Fibroblast of mammary gland (primary cell): Measurements from ENCODE around the gene DCLK1.

ENCODE experiments used
- DNase-seq: peaks from one replicate; pipeline ENCODE4 v3.0.0-alpha.2; 2010; ENCODE audit warnings: low read depth
- H3K4me3 ChIP-seq: 2 replicates; pipeline ENCODE4 v1.5.1; 2011; ENCODE audit warnings: low read depth, mild to moderate bottlenecking, low read length, moderate library complexity; ENCODE audit not compliant: control insufficient read depth
- TF ChIP-seq, protein P1 (sequence below): conservative IDR thresholded peaks from 2 replicates; pipeline ENCODE4 v1.5.1; 2011; ENCODE audit warnings: low read depth, low read length, inconsistent platforms; ENCODE audit not compliant: control insufficient read depth, insufficient read depth

The DCLK1 gene

DNA sequence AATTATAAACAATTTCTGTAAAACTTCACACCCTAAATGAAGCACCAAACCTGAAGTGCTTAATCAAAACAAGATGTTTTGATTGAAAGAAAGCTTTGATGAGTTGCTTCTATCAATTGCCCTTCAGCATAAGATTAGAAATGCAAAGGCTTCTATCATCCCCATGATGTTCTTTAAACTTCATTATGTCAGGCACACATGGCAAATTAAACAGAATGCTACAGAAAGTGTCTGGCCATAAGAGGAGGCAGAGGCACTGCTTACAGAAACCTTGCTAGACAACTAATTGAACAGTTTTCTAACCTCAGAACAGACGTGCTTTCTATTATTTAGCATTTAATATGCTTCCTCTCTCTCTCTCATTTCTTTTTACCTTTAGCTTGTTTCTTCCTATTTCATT is 228.1 kb downstream of the DCLK1 start:
- H3K4me3 ChIP-seq: no peak overlapping the region
- no peak for DNase-seq
- TF ChIP-seq, protein P1, sequence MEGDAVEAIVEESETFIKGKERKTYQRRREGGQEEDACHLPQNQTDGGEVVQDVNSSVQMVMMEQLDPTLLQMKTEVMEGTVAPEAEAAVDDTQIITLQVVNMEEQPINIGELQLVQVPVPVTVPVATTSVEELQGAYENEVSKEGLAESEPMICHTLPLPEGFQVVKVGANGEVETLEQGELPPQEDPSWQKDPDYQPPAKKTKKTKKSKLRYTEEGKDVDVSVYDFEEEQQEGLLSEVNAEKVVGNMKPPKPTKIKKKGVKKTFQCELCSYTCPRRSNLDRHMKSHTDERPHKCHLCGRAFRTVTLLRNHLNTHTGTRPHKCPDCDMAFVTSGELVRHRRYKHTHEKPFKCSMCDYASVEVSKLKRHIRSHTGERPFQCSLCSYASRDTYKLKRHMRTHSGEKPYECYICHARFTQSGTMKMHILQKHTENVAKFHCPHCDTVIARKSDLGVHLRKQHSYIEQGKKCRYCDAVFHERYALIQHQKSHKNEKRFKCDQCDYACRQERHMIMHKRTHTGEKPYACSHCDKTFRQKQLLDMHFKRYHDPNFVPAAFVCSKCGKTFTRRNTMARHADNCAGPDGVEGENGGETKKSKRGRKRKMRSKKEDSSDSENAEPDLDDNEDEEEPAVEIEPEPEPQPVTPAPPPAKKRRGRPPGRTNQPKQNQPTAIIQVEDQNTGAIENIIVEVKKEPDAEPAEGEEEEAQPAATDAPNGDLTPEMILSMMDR: no peak

DNA sequence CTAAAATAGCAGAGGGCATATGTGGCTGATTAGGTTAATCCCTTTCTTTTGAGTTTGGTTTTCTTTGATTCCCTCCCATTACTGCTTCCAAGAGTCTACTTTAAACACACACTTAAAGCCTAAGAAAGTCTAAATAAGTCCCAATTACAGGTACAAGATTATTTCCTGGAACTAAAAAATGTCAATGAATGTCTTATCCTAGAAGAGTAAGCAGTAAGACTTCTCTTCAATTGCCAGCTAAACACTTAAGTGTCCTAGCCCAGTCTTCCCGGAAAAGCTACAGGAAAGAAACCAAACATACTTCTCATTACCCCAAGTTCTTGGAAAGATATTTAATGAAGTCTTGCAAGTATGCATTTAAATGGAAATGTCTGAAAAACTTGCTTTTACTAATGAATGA is 233.1 kb downstream of the DCLK1 start:
- no peak overlapping the region for H3K4me3 ChIP-seq

DNA sequence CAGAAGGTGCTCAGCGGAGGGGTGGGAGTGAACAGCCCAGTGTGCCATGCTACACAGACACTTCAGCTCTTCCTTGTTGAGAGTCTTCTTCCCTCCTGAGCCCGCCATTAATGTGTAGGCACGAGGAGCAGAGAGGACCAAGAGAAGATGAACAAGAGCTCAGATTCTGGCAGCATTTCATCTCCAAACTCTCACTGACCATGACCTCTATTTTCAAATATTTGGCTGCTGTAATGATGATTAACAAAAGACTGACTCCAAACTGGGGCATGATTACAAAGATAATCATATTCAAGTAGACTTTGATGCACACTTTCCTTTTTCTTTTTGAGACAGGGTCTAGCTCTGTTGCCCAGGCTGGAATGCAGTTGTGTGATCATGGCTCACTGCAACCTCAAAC is 236.5 kb downstream of the DCLK1 start:
- H3K4me3 ChIP-seq: no peak overlapping the region
- TF ChIP-seq, protein P1: no peak
- peak; percentile 42 for DNase-seq

More for the DNA sequence above, 233.1 kb downstream of the DCLK1 start:
- no peak for DNase-seq
- TF ChIP-seq, protein P1: no peak

DNA sequence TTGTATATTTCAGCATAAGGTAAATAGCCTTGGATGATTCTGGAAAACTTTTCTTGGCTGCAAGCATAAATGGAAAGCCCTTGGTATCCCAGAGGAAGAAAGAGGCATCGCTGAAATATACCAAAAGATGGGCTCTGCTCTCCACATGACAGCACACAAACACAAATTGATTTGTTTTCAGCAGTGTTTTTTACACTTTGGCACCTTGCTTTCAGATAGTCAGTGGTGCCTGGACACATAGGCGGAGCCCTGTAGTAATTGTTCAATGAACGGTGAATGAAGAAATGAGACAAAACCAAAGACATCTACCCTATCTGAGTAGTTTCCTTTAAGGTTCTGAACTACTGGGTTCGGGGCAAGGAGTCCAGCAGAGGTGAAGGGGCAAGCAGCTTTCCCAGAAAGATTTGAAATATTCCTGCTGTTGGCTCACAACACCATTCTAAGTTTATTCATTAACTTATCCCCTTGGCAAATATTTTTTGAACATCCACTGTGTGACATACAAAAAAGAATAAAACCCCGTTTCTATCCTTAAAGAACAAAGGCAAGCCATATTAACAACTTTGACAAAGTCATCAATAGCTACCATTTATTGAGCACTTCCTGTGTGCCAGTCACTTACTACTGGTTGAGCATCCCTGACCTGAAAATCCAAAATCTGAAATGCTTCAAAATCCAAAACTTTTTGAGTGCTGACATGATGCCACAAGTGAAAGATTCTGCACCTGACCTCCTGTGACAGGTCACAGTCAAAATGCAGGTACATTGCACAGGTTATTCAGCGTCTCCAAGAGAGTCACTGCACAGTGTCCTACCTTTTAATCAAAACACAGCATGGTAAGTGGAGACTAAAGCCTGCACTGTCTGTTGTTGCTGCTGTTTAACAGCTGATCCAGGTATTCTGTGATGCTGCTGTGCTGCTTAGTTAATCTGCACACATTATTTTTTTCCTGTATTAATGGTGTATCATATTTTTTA is 238.1 kb downstream of the DCLK1 start:
- no peak for DNase-seq
- no peak overlapping the region for H3K4me3 ChIP-seq
- TF ChIP-seq, protein P1: no peak

DNA sequence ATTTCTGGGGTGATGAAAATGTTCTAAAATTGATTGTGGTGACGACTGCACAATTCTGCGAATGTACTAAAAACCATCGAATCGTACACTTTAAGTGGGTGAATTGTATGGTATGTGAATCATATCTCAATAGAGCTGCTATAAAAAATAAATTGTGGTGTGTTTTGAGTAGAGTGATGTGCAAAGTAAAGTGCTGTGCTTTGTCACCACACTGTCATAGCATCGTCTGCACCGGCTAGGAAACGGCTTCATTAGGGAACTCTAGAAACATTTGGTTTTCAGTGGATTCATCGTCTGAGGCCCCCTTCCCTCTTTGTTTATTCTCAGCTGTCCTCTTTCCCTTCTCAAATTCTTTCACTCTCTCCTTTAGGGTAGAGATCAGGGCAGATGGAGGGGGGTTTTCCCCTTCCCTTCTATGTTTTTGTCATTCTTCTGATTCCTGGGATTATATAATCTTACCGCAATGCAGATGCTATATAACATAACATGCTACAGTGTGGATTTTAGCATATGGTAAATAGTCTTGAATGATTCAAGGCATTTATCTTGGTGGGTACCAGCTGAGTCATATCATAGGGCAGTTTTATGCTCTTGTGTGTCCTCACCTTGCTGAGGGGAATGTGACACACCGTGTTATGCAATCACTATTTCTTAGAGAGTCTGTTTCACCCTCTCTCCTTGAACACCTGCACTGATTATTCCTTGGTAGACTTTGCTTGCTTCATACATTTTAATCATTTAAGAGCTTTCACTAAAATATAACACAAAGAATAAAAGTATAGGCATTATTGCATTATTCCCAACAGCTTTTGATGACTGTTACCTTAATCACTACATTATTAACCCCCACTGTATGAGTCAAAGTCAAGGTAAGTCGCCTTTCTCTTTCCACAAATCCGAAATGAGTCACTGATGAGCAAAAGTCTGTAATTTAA is 239.4 kb downstream of the DCLK1 start:
- no peak overlapping the region for H3K4me3 ChIP-seq
- TF ChIP-seq, protein P1: no peak
- DNase-seq: peak; percentile 74

DNA sequence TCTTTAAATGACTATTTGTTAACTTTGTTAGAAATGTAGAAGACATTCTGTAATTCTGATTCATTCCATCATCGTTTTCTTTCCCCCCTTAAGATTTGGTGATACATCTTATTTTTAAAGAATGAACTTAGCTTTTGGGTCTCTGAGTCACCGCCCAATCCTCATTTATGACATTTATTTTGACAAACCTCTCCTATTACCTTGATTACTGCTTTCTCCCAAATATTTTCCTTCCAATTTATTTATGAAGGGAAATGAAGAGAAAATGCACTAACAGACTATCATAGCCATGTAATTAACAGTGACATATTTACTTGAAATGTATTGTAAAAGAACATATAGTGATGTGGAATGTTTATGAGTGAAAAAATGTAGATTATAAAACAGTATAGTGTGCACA is 241.6 kb downstream of the DCLK1 start:
- DNase-seq: peak; percentile 20
- no peak overlapping the region for H3K4me3 ChIP-seq
- TF ChIP-seq, protein P1: no peak
